ENCODE data around the gene OLFM3.

Gene OLFM3

GRCh38 chr1:101854271-101854670 is 142.5 kb downstream of the OLFM3 start:
- no peaks in the 10 kb centered on the region for H3K9me3 ChIP-seq (ENCODE audit: control insufficient read depth in 2 of 2, low read length in 2 of 2)
- H3K9ac ChIP-seq (ENCODE audit: low read length in 2 of 2) = no peak overlapping the region
- H3K27ac ChIP-seq (ENCODE audit: low read length) = no peak overlapping the region
- no peaks in the 10 kb centered on the region for H3K36me3 ChIP-seq (ENCODE audit: control insufficient read depth in 2 of 2, insufficient read depth in 2 of 2, low read length in 2 of 2)
- no peaks in the 10 kb centered on the region for H3K4me1 ChIP-seq (ENCODE audit: control insufficient read depth, insufficient read depth, low read length)
- H3K4me3 ChIP-seq (ENCODE audit: low read length in 2 of 2) = no peak overlapping the region
- H3K27me3 ChIP-seq (ENCODE audit: control insufficient read depth in 1 of 2, insufficient read depth in 2 of 2, low read length in 2 of 2) = no peaks in the 10 kb centered on the region

- Histone ChIP-seq H3K27me3 (ENCODE audit: control insufficient read depth in 1 of 2, insufficient read depth in 2 of 2, low read length in 2 of 2) (no peaks in the 10 kb centered on the region), H3K9me3 (ENCODE audit: control insufficient read depth in 2 of 2, low read length in 2 of 2) (no peaks in the 10 kb centered on the region), H3K9ac (ENCODE audit: low read length in 2 of 2) (no peak overlapping the region), H3K4me3 (ENCODE audit: low read length in 2 of 2) (no peak overlapping the region), H3K36me3 (ENCODE audit: control insufficient read depth in 2 of 2, insufficient read depth in 2 of 2, low read length in 2 of 2) (no peaks in the 10 kb centered on the region), H3K27ac (ENCODE audit: low read length) (no peak overlapping the region), H3K4me1 (ENCODE audit: control insufficient read depth, insufficient read depth, low read length) (no peaks in the 10 kb centered on the region)
Measured at GRCh38 chr1:101852936-101853335, 143.8 kb downstream of the OLFM3 start.

- Histone ChIP-seq H3K9me3 (ENCODE audit: control insufficient read depth in 2 of 2, low read length in 2 of 2) (no peaks in the 10 kb centered on the region), H3K4me3 (ENCODE audit: low read length in 2 of 2) (no peak overlapping the region), H3K4me1 (ENCODE audit: control insufficient read depth, insufficient read depth, low read length) (no peaks in the 10 kb centered on the region), H3K36me3 (ENCODE audit: control insufficient read depth in 2 of 2, insufficient read depth in 2 of 2, low read length in 2 of 2) (no peaks in the 10 kb centered on the region), H3K9ac (ENCODE audit: low read length in 2 of 2) (no peak overlapping the region), H3K27me3 (ENCODE audit: control insufficient read depth in 1 of 2, insufficient read depth in 2 of 2, low read length in 2 of 2) (peaks cover 0 to 3% of the 10 kb centered on the region in 2 donors), H3K27ac (ENCODE audit: low read length) (no peak overlapping the region)
Measured at GRCh38 chr1:101849356-101849755, 147.4 kb downstream of the OLFM3 start.

- no peak overlapping the region for H3K4me3 ChIP-seq (ENCODE audit: low read length in 2 of 2)
- no peak overlapping the region for H3K27ac ChIP-seq (ENCODE audit: low read length)
- H3K27me3 ChIP-seq (ENCODE audit: control insufficient read depth in 1 of 2, insufficient read depth in 2 of 2, low read length in 2 of 2) = peaks cover 0 to 3% of the 10 kb centered on the region in 2 donors
- H3K9ac ChIP-seq (ENCODE audit: low read length in 2 of 2) = no peak overlapping the region
- no peaks in the 10 kb centered on the region for H3K4me1 ChIP-seq (ENCODE audit: control insufficient read depth, insufficient read depth, low read length)
- no peaks in the 10 kb centered on the region for H3K9me3 ChIP-seq (ENCODE audit: control insufficient read depth in 2 of 2, low read length in 2 of 2)
- H3K36me3 ChIP-seq (ENCODE audit: control insufficient read depth in 2 of 2, insufficient read depth in 2 of 2, low read length in 2 of 2) = no peaks in the 10 kb centered on the region
Measured at GRCh38 chr1:101847626-101848025, 149.1 kb downstream of the OLFM3 start.

- H3K9ac ChIP-seq (ENCODE audit: low read length in 2 of 2) = no peak overlapping the region
- no peaks in the 10 kb centered on the region for H3K9me3 ChIP-seq (ENCODE audit: control insufficient read depth in 2 of 2, low read length in 2 of 2)
- H3K36me3 ChIP-seq (ENCODE audit: control insufficient read depth in 2 of 2, insufficient read depth in 2 of 2, low read length in 2 of 2) = no peaks in the 10 kb centered on the region
- peaks cover 0 to 3% of the 10 kb centered on the region in 2 donors for H3K27me3 ChIP-seq (ENCODE audit: control insufficient read depth in 1 of 2, insufficient read depth in 2 of 2, low read length in 2 of 2)
- no peak overlapping the region for H3K4me3 ChIP-seq (ENCODE audit: low read length in 2 of 2)
- H3K4me1 ChIP-seq (ENCODE audit: control insufficient read depth, insufficient read depth, low read length) = no peaks in the 10 kb centered on the region
- H3K27ac ChIP-seq (ENCODE audit: low read length) = no peak overlapping the region
Measured at GRCh38 chr1:101846820-101847219, 149.9 kb downstream of the OLFM3 start.

- H3K4me3 ChIP-seq (ENCODE audit: low read length in 2 of 2) = no peak overlapping the region
- no peak overlapping the region for H3K9ac ChIP-seq (ENCODE audit: low read length in 2 of 2)
- H3K9me3 ChIP-seq (ENCODE audit: control insufficient read depth in 2 of 2, low read length in 2 of 2) = no peaks in the 10 kb centered on the region
- H3K4me1 ChIP-seq (ENCODE audit: control insufficient read depth, insufficient read depth, low read length) = no peaks in the 10 kb centered on the region
- H3K27me3 ChIP-seq (ENCODE audit: control insufficient read depth in 1 of 2, insufficient read depth in 2 of 2, low read length in 2 of 2) = peaks cover 0 to 3% of the 10 kb centered on the region in 2 donors
- H3K36me3 ChIP-seq (ENCODE audit: control insufficient read depth in 2 of 2, insufficient read depth in 2 of 2, low read length in 2 of 2) = no peaks in the 10 kb centered on the region
- no peak overlapping the region for H3K27ac ChIP-seq (ENCODE audit: low read length)
Measured at GRCh38 chr1:101843160-101843559, 153.6 kb downstream of the OLFM3 start.

GRCh38 chr1:101841824-101842223 is 154.9 kb downstream of the OLFM3 start:
- Histone ChIP-seq H3K4me3 (ENCODE audit: low read length in 2 of 2) (no peak overlapping the region), H3K4me1 (ENCODE audit: control insufficient read depth, insufficient read depth, low read length) (no peaks in the 10 kb centered on the region), H3K9me3 (ENCODE audit: control insufficient read depth in 2 of 2, low read length in 2 of 2) (no peaks in the 10 kb centered on the region), H3K9ac (ENCODE audit: low read length in 2 of 2) (no peak overlapping the region), H3K27ac (ENCODE audit: low read length) (no peak overlapping the region), H3K27me3 (ENCODE audit: control insufficient read depth in 1 of 2, insufficient read depth in 2 of 2, low read length in 2 of 2) (peaks cover 0 to 3% of the 10 kb centered on the region in 2 donors), H3K36me3 (ENCODE audit: control insufficient read depth in 2 of 2, insufficient read depth in 2 of 2, low read length in 2 of 2) (no peaks in the 10 kb centered on the region)

- H3K36me3 ChIP-seq (ENCODE audit: control insufficient read depth in 2 of 2, insufficient read depth in 2 of 2, low read length in 2 of 2) = no peaks in the 10 kb centered on the region
- H3K9me3 ChIP-seq (ENCODE audit: control insufficient read depth in 2 of 2, low read length in 2 of 2) = no peaks in the 10 kb centered on the region
- no peak overlapping the region for H3K9ac ChIP-seq (ENCODE audit: low read length in 2 of 2)
- H3K4me3 ChIP-seq (ENCODE audit: low read length in 2 of 2) = no peak overlapping the region
- H3K27ac ChIP-seq (ENCODE audit: low read length) = no peak overlapping the region
- no peaks in the 10 kb centered on the region for H3K27me3 ChIP-seq (ENCODE audit: control insufficient read depth in 1 of 2, insufficient read depth in 2 of 2, low read length in 2 of 2)
- H3K4me1 ChIP-seq (ENCODE audit: control insufficient read depth, insufficient read depth, low read length) = no peaks in the 10 kb centered on the region
Measured at GRCh38 chr1:101835988-101836387, 160.7 kb downstream of the OLFM3 start.

GRCh38 chr1:101833312-101833711 is 163.4 kb downstream of the OLFM3 start:
- Histone ChIP-seq H3K27ac (ENCODE audit: low read length) (no peak overlapping the region), H3K9me3 (ENCODE audit: control insufficient read depth in 2 of 2, low read length in 2 of 2) (no peaks in the 10 kb centered on the region), H3K4me3 (ENCODE audit: low read length in 2 of 2) (no peak overlapping the region), H3K4me1 (ENCODE audit: control insufficient read depth, insufficient read depth, low read length) (no peaks in the 10 kb centered on the region), H3K9ac (ENCODE audit: low read length in 2 of 2) (no peak overlapping the region), H3K27me3 (ENCODE audit: control insufficient read depth in 1 of 2, insufficient read depth in 2 of 2, low read length in 2 of 2) (no peaks in the 10 kb centered on the region), H3K36me3 (ENCODE audit: control insufficient read depth in 2 of 2, insufficient read depth in 2 of 2, low read length in 2 of 2) (no peaks in the 10 kb centered on the region)

- Histone ChIP-seq H3K27ac (ENCODE audit: low read length) (no peak overlapping the region), H3K4me1 (ENCODE audit: control insufficient read depth, insufficient read depth, low read length) (no peaks in the 10 kb centered on the region), H3K9ac (ENCODE audit: low read length in 2 of 2) (no peak overlapping the region)
Measured at GRCh38 chr1:101826416-101826815, 170.3 kb downstream of the OLFM3 start.

GRCh38 chr1:101820071-101820470 is 176.7 kb downstream of the OLFM3 start:
- no peak overlapping the region for H3K9ac ChIP-seq (ENCODE audit: low read length in 2 of 2)
- H3K4me1 ChIP-seq (ENCODE audit: control insufficient read depth, insufficient read depth, low read length) = no peaks in the 10 kb centered on the region
- H3K27me3 ChIP-seq (ENCODE audit: control insufficient read depth in 1 of 2, insufficient read depth in 2 of 2, low read length in 2 of 2) = no peaks in the 10 kb centered on the region
- no peak overlapping the region for H3K4me3 ChIP-seq (ENCODE audit: low read length in 2 of 2)
- H3K36me3 ChIP-seq (ENCODE audit: control insufficient read depth in 2 of 2, insufficient read depth in 2 of 2, low read length in 2 of 2) = no peaks in the 10 kb centered on the region
- H3K9me3 ChIP-seq (ENCODE audit: control insufficient read depth in 2 of 2, low read length in 2 of 2) = no peaks in the 10 kb centered on the region
- no peak overlapping the region for H3K27ac ChIP-seq (ENCODE audit: low read length)

More at GRCh38 chr1:101826416-101826815, 170.3 kb downstream of the OLFM3 start:
- no peaks in the 10 kb centered on the region for H3K27me3 ChIP-seq (ENCODE audit: control insufficient read depth in 1 of 2, insufficient read depth in 2 of 2, low read length in 2 of 2)
- H3K36me3 ChIP-seq (ENCODE audit: control insufficient read depth in 2 of 2, insufficient read depth in 2 of 2, low read length in 2 of 2) = no peaks in the 10 kb centered on the region
- H3K4me3 ChIP-seq (ENCODE audit: low read length in 2 of 2) = no peak overlapping the region
- no peaks in the 10 kb centered on the region for H3K9me3 ChIP-seq (ENCODE audit: control insufficient read depth in 2 of 2, low read length in 2 of 2)
